Transverse colon (tissue), 4 donors: ENCODE measurements around the gene TMPO.
"Not testable (repeated sequence)": the region's sequence is repeated elsewhere in the genome, so short reads cannot be mapped to it uniquely, and the experiment has no call there.

Experiments used
- EP300 ChIP-seq: sonication (generic); formaldehyde crosslinking; IDR thresholded peaks from one replicate; pipeline ENCODE4 v1.6.1; 2017; ENCODE audit warnings: antibody characterized with exemption, low read depth
- POLR2A ChIP-seq: fragments of 450-650 bp; IDR thresholded peaks from one replicate; pipeline ENCODE4 v1.6.1; 2016; ENCODE audit warnings: antibody characterized with exemption, mild to moderate bottlenecking, moderate library complexity
- POLR2AphosphoS5 ChIP-seq, 3 donors: sonication (generic); formaldehyde crosslinking; IDR thresholded peaks; one replicate each; pipeline ENCODE4 v1.6.1; 2016; ENCODE audit warnings: antibody characterized with exemption in 3 of 3
- TF ChIP-seq, protein P1 (sequence below), 5 experiments: fragments of 200-600 bp in 3 of 5; fragments of 450-650 bp in 2 of 5; sonication (generic) in 3 of 5; IDR thresholded peaks; 1 replicate in 2 of 5; 2 replicates in 3 of 5; pipeline ENCODE4 v1.5.1; 2016 to 2017; ENCODE audit warnings: antibody characterized with exemption in 5 of 5, inconsistent platforms in 3 of 5, mild to moderate bottlenecking in 2 of 5, moderate library complexity in 1 of 5

DNA sequence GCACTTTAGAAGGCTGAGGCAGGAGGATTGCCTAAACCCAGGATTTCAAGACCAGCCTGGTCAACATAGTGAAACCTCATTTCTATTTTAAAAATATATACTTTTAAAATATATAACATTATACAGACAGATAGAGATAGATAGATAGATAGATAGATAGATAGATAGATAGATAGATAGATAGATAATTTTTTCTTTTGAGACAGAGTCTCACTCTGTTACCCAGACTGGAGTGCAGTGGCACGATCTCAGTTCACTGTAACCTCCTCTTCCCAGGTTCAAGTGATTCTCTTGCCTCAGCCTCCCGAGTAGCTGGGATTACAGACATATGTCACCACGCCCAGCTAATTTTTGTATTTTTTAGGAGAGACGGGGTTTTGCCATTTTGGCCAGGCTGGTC lies 42.7 kb downstream of the TMPO start:
- not testable (repeated sequence) for TF ChIP-seq EP300; POLR2A; POLR2AphosphoS5 (IDR thresholded peaks at IDR 0.05)
- TF ChIP-seq, protein P1, sequence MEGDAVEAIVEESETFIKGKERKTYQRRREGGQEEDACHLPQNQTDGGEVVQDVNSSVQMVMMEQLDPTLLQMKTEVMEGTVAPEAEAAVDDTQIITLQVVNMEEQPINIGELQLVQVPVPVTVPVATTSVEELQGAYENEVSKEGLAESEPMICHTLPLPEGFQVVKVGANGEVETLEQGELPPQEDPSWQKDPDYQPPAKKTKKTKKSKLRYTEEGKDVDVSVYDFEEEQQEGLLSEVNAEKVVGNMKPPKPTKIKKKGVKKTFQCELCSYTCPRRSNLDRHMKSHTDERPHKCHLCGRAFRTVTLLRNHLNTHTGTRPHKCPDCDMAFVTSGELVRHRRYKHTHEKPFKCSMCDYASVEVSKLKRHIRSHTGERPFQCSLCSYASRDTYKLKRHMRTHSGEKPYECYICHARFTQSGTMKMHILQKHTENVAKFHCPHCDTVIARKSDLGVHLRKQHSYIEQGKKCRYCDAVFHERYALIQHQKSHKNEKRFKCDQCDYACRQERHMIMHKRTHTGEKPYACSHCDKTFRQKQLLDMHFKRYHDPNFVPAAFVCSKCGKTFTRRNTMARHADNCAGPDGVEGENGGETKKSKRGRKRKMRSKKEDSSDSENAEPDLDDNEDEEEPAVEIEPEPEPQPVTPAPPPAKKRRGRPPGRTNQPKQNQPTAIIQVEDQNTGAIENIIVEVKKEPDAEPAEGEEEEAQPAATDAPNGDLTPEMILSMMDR (IDR thresholded peaks at IDR 0.05), result not testable (repeated sequence)
